Right lobe of liver (tissue), 6 donors: ENCODE data around the gene KLHL10. TPM values are rescaled to one million over a fixed set of nuclear protein-coding genes. Genes with fewer than 3 reads are reported as not detected.

Source experiments
- ATAC-seq, 4 donors: fragments of 200-7000 bp; cut with Tn5 transposase; one replicate each; pipeline ENCODE4 v1.9.1; 2020; ENCODE audit warnings: mild to moderate bottlenecking in 4 of 4, moderate library complexity in 4 of 4
- DNase-seq, 3 donors: peaks; one replicate each; pipeline ENCODE4 v3.0.0-alpha.2; 2020
- H3K27ac ChIP-seq, 3 donors: fragments of 200-600 bp; one replicate each; pipeline ENCODE4 v1.8.0; 2022
- H3K27me3 ChIP-seq, 2 donors: fragments of 200-600 bp; one replicate each; pipeline ENCODE4 v1.8.0; 2022
- H3K36me3 ChIP-seq, 4 donors: fragments of 200-600 bp; sonication (generic) in 1 of 4; one replicate each; pipeline versions ENCODE4 v1.5.1 to v1.8.0; 2017 to 2022; ENCODE audit warnings: control low read depth in 1 of 4
- H3K4me1 ChIP-seq, 4 donors: fragments of 200-600 bp; sonication (generic) in 1 of 4; one replicate each; pipeline versions ENCODE4 v1.5.1 to v1.8.0; 2017 to 2022; ENCODE audit warnings: control low read depth in 1 of 4
- H3K4me3 ChIP-seq, 3 donors: fragments of 200-600 bp; one replicate each; pipeline ENCODE4 v1.8.0; 2022
- H3K9me3 ChIP-seq, 4 donors: fragments of 200-600 bp; sonication (generic) in 1 of 4; one replicate each; pipeline versions ENCODE4 v1.5.1 to v1.8.0; 2017 to 2022; ENCODE audit warnings: control low read depth in 1 of 4
- POLR2A ChIP-seq: fragments of 450-650 bp; IDR thresholded peaks from one replicate; pipeline ENCODE4 v1.6.1; 2017; ENCODE audit warnings: antibody characterized with exemption, mild to moderate bottlenecking
- WGBS: methylation state at CpG from one replicate; pipeline ENCODE4 v1.1.6; 2018; ENCODE audit warnings: low coverage, low lambda C conversion rate; ENCODE audit not compliant: insufficient coverage; ENCODE audit errors: missing lambda C conversion rate; 5-methylcytosine and 5-hydroxymethylcytosine counted together
- intact Hi-C, 2 donors: fragments of 100-400 bp; cut with DNase I; formaldehyde crosslinking; loops; one replicate each; pipeline versions ENCODE4 v1.11.2 to v1.14.1; 2022
- total RNA-seq, 6 experiments: library from RNA; depleted of rRNA in 2 of 6; stranded (reverse); fragments of >200 nt in 2 of 6; fragmentation: NEBNext Ultra II Directional in 3 of 6; extraction: Animal tissue kit (Norgen Biotek cat#: 25700) in 3 of 6; gene quantifications; one replicate each; pipeline versions ENCODE4 v1.1.0 to v1.2.4, GENCODE V29; 2016 to 2023
- TF ChIP-seq, protein P1 (sequence below), 4 donors: fragments of 200-600 bp in 3 of 4; fragments of 450-650 bp in 1 of 4; IDR thresholded peaks; one replicate each; pipeline versions ENCODE4 v1.5.1 to v1.8.0; 2016 to 2022; ENCODE audit warnings: antibody characterized with exemption in 4 of 4, mild to moderate bottlenecking in 2 of 4
- donor health status: DM: no; HTN: yes; CAD: no.
- donor health status: DM: no; HTN: no; CAD: no.
- donor health status: DM: no; HTN: no; CAD: no.
- donor health status: DM: no; HTN: yes; CAD: no.
- donor health status: DM: no; HTN: yes; CAD: no.

KLHL10 gene
- total RNA-seq, 6 experiments from 2014 or later, result not detected

DNA sequence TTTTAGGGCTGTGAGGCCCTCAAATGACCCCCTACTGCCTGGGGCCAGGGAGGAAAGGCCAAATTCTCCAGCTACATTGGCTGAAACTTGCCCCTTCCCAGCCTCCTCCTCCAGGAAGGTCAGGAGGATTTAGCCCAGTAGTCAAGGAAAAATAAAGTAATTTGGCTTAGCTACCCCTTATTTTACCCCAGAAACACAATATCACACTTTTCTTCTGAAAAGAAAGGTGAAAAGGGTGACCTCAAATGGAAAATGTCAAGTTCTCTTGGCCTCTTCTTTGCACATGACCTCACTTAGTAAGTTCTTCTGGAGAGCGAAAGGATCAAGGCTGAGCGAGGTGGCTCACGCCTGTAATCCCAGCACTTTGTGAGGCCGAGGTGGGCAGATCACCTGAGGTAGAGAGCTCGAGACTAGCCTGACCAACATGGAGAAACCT, 43.1 kb upstream of the KLHL10 start:
- no peak for TF ChIP-seq POLR2A
- TF ChIP-seq, protein P1, sequence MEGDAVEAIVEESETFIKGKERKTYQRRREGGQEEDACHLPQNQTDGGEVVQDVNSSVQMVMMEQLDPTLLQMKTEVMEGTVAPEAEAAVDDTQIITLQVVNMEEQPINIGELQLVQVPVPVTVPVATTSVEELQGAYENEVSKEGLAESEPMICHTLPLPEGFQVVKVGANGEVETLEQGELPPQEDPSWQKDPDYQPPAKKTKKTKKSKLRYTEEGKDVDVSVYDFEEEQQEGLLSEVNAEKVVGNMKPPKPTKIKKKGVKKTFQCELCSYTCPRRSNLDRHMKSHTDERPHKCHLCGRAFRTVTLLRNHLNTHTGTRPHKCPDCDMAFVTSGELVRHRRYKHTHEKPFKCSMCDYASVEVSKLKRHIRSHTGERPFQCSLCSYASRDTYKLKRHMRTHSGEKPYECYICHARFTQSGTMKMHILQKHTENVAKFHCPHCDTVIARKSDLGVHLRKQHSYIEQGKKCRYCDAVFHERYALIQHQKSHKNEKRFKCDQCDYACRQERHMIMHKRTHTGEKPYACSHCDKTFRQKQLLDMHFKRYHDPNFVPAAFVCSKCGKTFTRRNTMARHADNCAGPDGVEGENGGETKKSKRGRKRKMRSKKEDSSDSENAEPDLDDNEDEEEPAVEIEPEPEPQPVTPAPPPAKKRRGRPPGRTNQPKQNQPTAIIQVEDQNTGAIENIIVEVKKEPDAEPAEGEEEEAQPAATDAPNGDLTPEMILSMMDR (IDR thresholded peaks at IDR 0.05), result no peak
- 66% methylated on average over 5 of the region's 5 CpGs for WGBS
- Histone ChIP-seq H3K4me1 (peaks cover 0 to 3% (median 0%) of the 10 kb centered on the region in 4 donors), H3K27ac (no peak overlapping the region), H3K27me3 (no peaks in the 10 kb centered on the region), H3K36me3 (no peaks in the 10 kb centered on the region), H3K9me3 (no peaks in the 10 kb centered on the region), H3K4me3 (no peak overlapping the region)
- DNase-seq (no peak), ATAC-seq (no peak)
- intact Hi-C loops, result no loop called here

DNA sequence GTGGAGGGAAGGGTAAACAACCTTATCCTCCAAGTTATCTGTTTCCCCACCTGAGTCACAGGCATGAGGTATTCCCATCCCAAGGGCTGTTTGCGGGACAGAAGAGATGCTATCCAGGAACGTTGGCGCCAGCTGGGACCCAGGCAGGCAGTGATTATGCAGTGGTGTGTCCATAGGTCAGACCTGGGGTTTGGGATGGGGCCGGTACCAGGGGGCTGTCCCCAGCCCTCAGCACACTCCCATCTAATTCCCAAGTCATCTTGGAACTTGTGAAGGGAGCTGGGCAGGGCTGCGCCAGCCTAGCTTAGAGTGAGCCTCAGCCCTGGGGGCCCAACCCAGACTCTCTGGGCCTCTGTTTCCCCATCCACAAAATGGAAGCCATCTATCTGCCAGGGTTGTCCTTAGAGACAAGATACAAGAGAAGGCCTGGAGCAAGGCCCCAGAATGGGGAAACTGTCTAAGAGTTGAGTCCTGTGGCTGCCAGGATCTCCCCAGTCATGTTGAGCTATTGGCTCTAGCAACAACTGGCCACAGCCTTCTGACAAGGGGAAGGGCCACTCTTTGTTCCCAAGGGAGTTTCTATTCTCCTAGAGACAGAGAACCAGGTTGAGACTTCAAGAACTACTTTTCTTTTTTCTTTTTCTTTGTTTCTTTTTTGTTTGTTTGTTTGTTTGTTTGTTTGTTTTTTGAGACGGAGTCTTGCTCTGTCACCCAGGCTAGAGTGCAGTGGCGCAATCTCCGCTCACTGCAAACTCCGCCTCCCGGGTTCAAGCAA, 41.3 kb upstream of the KLHL10 start:
- intact Hi-C loops, result no loop called here
- WGBS, result 83% methylated on average over 9 of the region's 10 CpGs
- Histone ChIP-seq H3K4me1 (peaks cover 0 to 7% (median 2%) of the 10 kb centered on the region in 4 donors), H3K27me3 (no peaks in the 10 kb centered on the region), H3K4me3 (no peak overlapping the region), H3K9me3 (no peaks in the 10 kb centered on the region), H3K36me3 (no peaks in the 10 kb centered on the region), H3K27ac (no peak overlapping the region)
- DNase-seq, result no peak
- ATAC-seq, result no peak
- TF ChIP-seq, protein P1 (IDR thresholded peaks at IDR 0.05), result no peak
- TF ChIP-seq POLR2A, result no peak

DNA sequence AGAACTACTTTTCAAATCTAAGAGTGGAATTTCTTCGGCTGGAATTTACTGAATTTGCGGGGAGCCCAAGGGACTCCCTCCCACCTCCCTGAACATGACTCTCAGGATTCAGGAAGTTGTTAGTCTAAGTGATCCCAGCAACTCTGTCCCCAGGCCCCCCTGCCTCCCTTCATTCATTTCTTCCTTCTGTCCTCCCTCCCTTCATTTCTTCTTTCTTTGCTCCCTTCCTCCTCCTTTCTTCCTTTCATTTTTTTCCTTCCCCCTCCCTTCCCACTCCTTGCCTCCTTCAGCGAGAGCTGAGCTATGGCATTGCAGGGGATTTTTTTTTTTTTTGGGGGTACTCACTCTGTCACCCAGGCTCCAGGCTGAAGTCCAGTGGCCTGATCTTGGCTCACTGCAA, 40.2 kb upstream of the KLHL10 start:
- intact Hi-C loops, result no loop called here
- no peak overlapping the region for H3K27ac ChIP-seq
- peaks cover 0 to 6% (median 3%) of the 10 kb centered on the region in 4 donors for H3K4me1 ChIP-seq
- H3K36me3 ChIP-seq, result no peaks in the 10 kb centered on the region
- H3K9me3 ChIP-seq, result no peaks in the 10 kb centered on the region
- H3K4me3 ChIP-seq, result no peak overlapping the region
- DNase-seq (no peak), ATAC-seq (no peak)
- H3K27me3 ChIP-seq, result no peaks in the 10 kb centered on the region
- 80% methylated on average over 1 of the region's 3 CpGs for WGBS
- TF ChIP-seq POLR2A, result no peak
- TF ChIP-seq, protein P1 (IDR thresholded peaks at IDR 0.05), result no peak

DNA sequence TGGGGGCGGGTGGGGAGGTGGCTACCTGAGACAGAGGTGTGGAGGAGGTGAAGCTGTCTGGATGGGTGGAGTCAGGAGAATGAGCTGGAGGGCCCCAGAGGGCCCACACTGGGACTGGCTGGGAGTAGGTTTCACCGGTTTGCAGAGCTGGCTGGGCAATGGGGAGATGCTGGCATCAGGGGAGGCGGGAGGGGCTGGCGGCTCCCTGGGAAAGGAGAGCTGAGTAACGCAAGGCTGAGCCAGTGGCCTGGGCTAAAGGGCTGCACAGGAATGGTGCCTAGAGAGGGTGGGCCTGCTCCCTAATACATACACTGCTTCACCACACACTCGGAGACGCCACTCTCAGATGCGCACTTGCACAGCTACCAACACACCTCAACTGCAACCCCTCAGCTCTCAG, 38.3 kb upstream of the KLHL10 start:
- Histone ChIP-seq H3K4me1 (peaks cover 0 to 6% (median 3%) of the 10 kb centered on the region in 4 donors), H3K4me3 (no peak overlapping the region), H3K27me3 (no peaks in the 10 kb centered on the region), H3K9me3 (no peaks in the 10 kb centered on the region), H3K36me3 (no peaks in the 10 kb centered on the region), H3K27ac (no peak overlapping the region)
- TF ChIP-seq, protein P1 (IDR thresholded peaks at IDR 0.05), result no peak
- TF ChIP-seq POLR2A, result no peak
- DNase-seq (no peak), ATAC-seq (no peak)
- 86% methylated on average over 4 of the region's 8 CpGs for WGBS
- intact Hi-C loops, result no loop called here
